MM.1S (cell line): ENCODE results near the gene ALG14.

Source experiments
- DNase-seq: peaks from one replicate; pipeline ENCODE4 v3.0.0-alpha.2; 2015
- H2AFZ ChIP-seq: fragments of 300-600 bp; sonication (generic); 2 replicates; pipeline ENCODE4 v1.6.0; 2016; ENCODE audit warnings: antibody characterized with exemption, low read length
- H3F3A ChIP-seq: fragments of 300-600 bp; sonication (generic); 2 replicates; pipeline ENCODE4 v1.6.1; 2016; ENCODE audit warnings: mild to moderate bottlenecking, antibody characterized with exemption, low read length, moderate library complexity, mixed read lengths; ENCODE audit not compliant: insufficient read depth
- H3K27ac ChIP-seq: fragments of 300-600 bp; sonication (generic); 2 replicates; pipeline ENCODE4 v1.5.1; 2016; ENCODE audit warnings: mild to moderate bottlenecking, low read length
- H3K27me3 ChIP-seq: fragments of 300-600 bp; sonication (generic); replicated peaks from 2 replicates; pipeline ENCODE4 v1.6.0; 2016; ENCODE audit warnings: low read length; ENCODE audit not compliant: insufficient read depth
- H3K36me3 ChIP-seq: fragments of 300-600 bp; sonication (generic); replicated peaks from 2 replicates; pipeline ENCODE4 v1.6.1; 2016; ENCODE audit warnings: mild to moderate bottlenecking, low read length, mixed read lengths; ENCODE audit not compliant: insufficient read depth
- H3K4me1 ChIP-seq: fragments of 300-600 bp; sonication (generic); 2 replicates; pipeline ENCODE4 v1.6.1; 2016; ENCODE audit warnings: low read length, mixed read lengths
- H3K4me2 ChIP-seq: fragments of 300-600 bp; sonication (generic); 2 replicates; pipeline ENCODE4 v1.6.0; 2016; ENCODE audit warnings: low read depth, low read length
- H3K4me3 ChIP-seq: fragments of 300-600 bp; sonication (generic); 2 replicates; pipeline ENCODE4 v1.5.1; 2016; ENCODE audit warnings: low read length, mixed read lengths
- H3K79me2 ChIP-seq: fragments of 300-600 bp; sonication (generic); 2 replicates; pipeline ENCODE4 v1.6.1; 2016; ENCODE audit warnings: mixed run types, low read length, mixed read lengths
- H3K9ac ChIP-seq: fragments of 300-600 bp; sonication (generic); 2 replicates; pipeline ENCODE4 v1.6.1; 2016; ENCODE audit warnings: low read length, mixed read lengths
- H3K9me2 ChIP-seq: fragments of 300-600 bp; sonication (generic); replicated peaks from 2 replicates; pipeline ENCODE4 v1.6.1; 2016; ENCODE audit warnings: mild to moderate bottlenecking, low read length, mixed read lengths; ENCODE audit not compliant: insufficient read depth
- H3K9me3 ChIP-seq: fragments of 300-600 bp; sonication (generic); replicated peaks from 2 replicates; pipeline ENCODE4 v1.6.1; 2016; ENCODE audit warnings: mild to moderate bottlenecking, low read length, mixed read lengths; ENCODE audit not compliant: insufficient read depth
- H4K20me1 ChIP-seq: fragments of 300-600 bp; sonication (generic); 2 replicates; pipeline ENCODE4 v1.6.1; 2016; ENCODE audit warnings: mild to moderate bottlenecking, low read length, moderate library complexity, mixed read lengths; ENCODE audit not compliant: insufficient read depth
- CTCF ChIP-seq: fragments of 300-600 bp; sonication (generic); IDR thresholded peaks from 2 replicates; pipeline ENCODE4 v1.5.1; 2016; ENCODE audit warnings: antibody characterized with exemption, low read length, mixed read lengths
- EZH2 ChIP-seq: fragments of 300-600 bp; sonication (generic); optimal IDR thresholded peaks from 2 replicates; pipeline ENCODE3; 2017; ENCODE audit warnings: low read depth, mild to moderate bottlenecking, antibody characterized with exemption, low read length, mixed read lengths
- EZH2phosphoT487 ChIP-seq: fragments of 300-600 bp; sonication (generic); IDR thresholded peaks from 2 replicates; pipeline ENCODE4 v1.6.1; 2018; ENCODE audit warnings: antibody characterized with exemption, low read length

The ALG14 gene

GRCh38 chr1:95006681-95007080 is 66.1 kb downstream of the ALG14 start:
- Histone ChIP-seq H3F3A (no peaks in the 10 kb centered on the region), H3K27ac (no peak overlapping the region), H3K9me3 (no peaks in the 10 kb centered on the region), H4K20me1 (no peaks in the 10 kb centered on the region), H3K4me2 (no peak overlapping the region), H3K79me2 (no peaks in the 10 kb centered on the region), H3K36me3 (no peaks in the 10 kb centered on the region), H3K9me2 (no peaks in the 10 kb centered on the region), H3K4me3 (no peak overlapping the region), H3K4me1 (no peaks in the 10 kb centered on the region), H3K27me3 (no peaks in the 10 kb centered on the region), H2AFZ (no peak overlapping the region), H3K9ac (no peak overlapping the region)
- TF ChIP-seq EZH2 = no peak
- no peak for TF ChIP-seq CTCF
- TF ChIP-seq EZH2phosphoT487 = no peak
- DNase-seq = no peak

GRCh38 chr1:95005584-95005983 is 67.2 kb downstream of the ALG14 start:
- no peak overlapping the region for H3K4me3 ChIP-seq
- TF ChIP-seq EZH2 (no peak), EZH2phosphoT487 (no peak), CTCF (no peak)
- H3K27me3 ChIP-seq = no peaks in the 10 kb centered on the region
- H3K79me2 ChIP-seq = no peaks in the 10 kb centered on the region
- no peaks in the 10 kb centered on the region for H3K36me3 ChIP-seq
- no peaks in the 10 kb centered on the region for H4K20me1 ChIP-seq
- no peak overlapping the region for H3K27ac ChIP-seq
- H3F3A ChIP-seq = no peaks in the 10 kb centered on the region
- no peaks in the 10 kb centered on the region for H3K9me3 ChIP-seq
- DNase-seq = no peak
- H3K4me1 ChIP-seq = no peaks in the 10 kb centered on the region
- no peaks in the 10 kb centered on the region for H3K9me2 ChIP-seq
- no peak overlapping the region for H2AFZ ChIP-seq
- H3K4me2 ChIP-seq = no peak overlapping the region
- H3K9ac ChIP-seq = no peak overlapping the region

- Histone ChIP-seq H3K27me3 (no peaks in the 10 kb centered on the region), H3K27ac (no peak overlapping the region), H3K9me2 (no peaks in the 10 kb centered on the region), H3K9me3 (no peaks in the 10 kb centered on the region), H2AFZ (no peak overlapping the region), H3K4me1 (no peaks in the 10 kb centered on the region), H3K79me2 (no peaks in the 10 kb centered on the region), H4K20me1 (no peaks in the 10 kb centered on the region), H3K36me3 (no peaks in the 10 kb centered on the region), H3F3A (no peaks in the 10 kb centered on the region), H3K9ac (no peak overlapping the region), H3K4me3 (no peak overlapping the region), H3K4me2 (no peak overlapping the region)
- no peak for DNase-seq
- TF ChIP-seq EZH2 (no peak), CTCF (no peak), EZH2phosphoT487 (no peak)
Observed at GRCh38 chr1:95004013-95004412, 68.7 kb downstream of the ALG14 start.
